K562 (cell line): ENCODE data around the gene LRRC9. TPM values are rescaled to one million over a fixed set of nuclear protein-coding genes. Genes with fewer than 3 reads are reported as not detected.
A peak's percentile ranks its signal among the peaks of the same experiment; 100 is the strongest.

ENCODE experiments used
- ASH1L ChIP-seq: fragments of 450-650 bp; IDR thresholded peaks from 2 replicates; pipeline ENCODE4 v1.6.1; 2018; ENCODE audit warnings: borderline replicate concordance, mild to moderate bottlenecking, low read depth; ENCODE audit not compliant: partially characterized antibody
- CBFA2T3 ChIP-seq: fragments of 450-650 bp; IDR thresholded peaks from 2 replicates; pipeline ENCODE4 v1.6.1; 2017
- CCAR2 ChIP-seq: fragments of 200-400 bp; formaldehyde crosslinking; IDR thresholded peaks from 2 replicates; pipeline ENCODE4 v1.6.1; 2017; ENCODE audit warnings: mild to moderate bottlenecking, low read depth, low read length
- DPF2 ChIP-seq: fragments of 450-650 bp; IDR thresholded peaks from 2 replicates; pipeline ENCODE4 v1.6.1; 2016
- ETS2 ChIP-seq: IDR thresholded peaks from 2 replicates; pipeline ENCODE4 v1.6.1; 2016; ENCODE audit warnings: borderline replicate concordance, missing genetic modification characterization, mild to moderate bottlenecking, moderate library complexity, missing compliant biosample characterization; ENCODE audit not compliant: poor library complexity, severe bottlenecking
- GMEB1 ChIP-seq: fragments of 250-450 bp; sonication (Bioruptor Pico); IDR thresholded peaks from 2 replicates; pipeline ENCODE4 v1.4.0; 2020; ENCODE audit warnings: mild to moderate bottlenecking
- JUND ChIP-seq, 2 experiments: IDR thresholded peaks; 2 replicates in 1 of 2; 3 replicates in 1 of 2; pipeline ENCODE4 v1.6.1; 2011; ENCODE audit warnings: borderline replicate concordance in 2 of 2, low read depth in 2 of 2, low read length in 2 of 2, improper control_type of control experiment in 1 of 2, missing biosample characterization in 1 of 2, missing genetic modification characterization in 1 of 2, missing genetic modification reagents in 1 of 2
- KDM4B ChIP-seq, 2 experiments: fragments of 450-650 bp in 1 of 2; sonication (generic) in 1 of 2; IDR thresholded peaks; 2 replicates each; pipeline ENCODE4 v1.6.1; 2016 to 2017; ENCODE audit warnings: borderline replicate concordance in 2 of 2, antibody characterized with exemption in 1 of 2, low read depth in 1 of 2, mild to moderate bottlenecking in 1 of 2
- MAFF ChIP-seq: IDR thresholded peaks from 2 replicates; pipeline ENCODE4 v1.6.1; 2012; ENCODE audit warnings: low read length, improper control_type of control experiment
- NCOR1 ChIP-seq: fragments of 450-650 bp; IDR thresholded peaks from 2 replicates; pipeline ENCODE4 v1.6.1; 2016; ENCODE audit warnings: mild to moderate bottlenecking, moderate library complexity
- PTBP1 ChIP-seq: fragments of 200-400 bp; formaldehyde crosslinking; IDR thresholded peaks from 2 replicates; pipeline ENCODE4 v1.6.1; 2017; ENCODE audit warnings: low read depth, low read length
- SMAD4 ChIP-seq: fragments of 250-450 bp; sonication (Bioruptor Pico); conservative IDR thresholded peaks from 2 replicates; pipeline ENCODE4 v1.8.0; 2021; ENCODE audit warnings: inconsistent platforms, mild to moderate bottlenecking, moderate library complexity
- SOX6 ChIP-seq: fragments of 450-650 bp; IDR thresholded peaks from 2 replicates; pipeline ENCODE4 v1.6.1; 2014; ENCODE audit warnings: mild to moderate bottlenecking
- TAF15 ChIP-seq: fragments of 200-400 bp; formaldehyde crosslinking; IDR thresholded peaks from 2 replicates; pipeline ENCODE4 v1.6.1; 2017; ENCODE audit warnings: mild to moderate bottlenecking, low read depth, low read length, moderate library complexity
- TAF9B ChIP-seq: fragments of 450-650 bp; IDR thresholded peaks from 2 replicates; pipeline ENCODE4 v1.6.1; 2018; ENCODE audit warnings: mild to moderate bottlenecking; ENCODE audit not compliant: partially characterized antibody
- TAL1 ChIP-seq: fragments of 450-650 bp; IDR thresholded peaks from 2 replicates; pipeline ENCODE4 v1.6.1; 2016; ENCODE audit warnings: mild to moderate bottlenecking
- ZNF121 ChIP-seq: sonication (generic); formaldehyde crosslinking; conservative IDR thresholded peaks from 2 replicates; pipeline ENCODE4 v1.8.0; 2022; ENCODE audit warnings: missing genetic modification reagents
- ZNF134 ChIP-seq: fragments of 250-450 bp; sonication (Bioruptor Pico); conservative IDR thresholded peaks from 2 replicates; pipeline ENCODE4 v1.4.0; 2020
- ZNF217 ChIP-seq: sonication (generic); formaldehyde crosslinking; IDR thresholded peaks from 2 replicates; pipeline ENCODE4 v1.8.0; 2022; ENCODE audit warnings: mild to moderate bottlenecking, missing genetic modification reagents
- ZNF583 ChIP-seq: fragments of 250-450 bp; sonication (Bioruptor Pico); IDR thresholded peaks from 2 replicates; pipeline ENCODE4 v1.4.0; 2020
- polyA plus RNA-seq, 8 experiments: library from polyadenylated mRNA; depleted of rRNA in 4 of 8; stranded (reverse) in 5 of 8; unstranded in 3 of 8; fragments of >200 nt; fragmentation: Nextera tagmentation in 2 of 8; fragmentation: Illumina TruSeq in 1 of 8; extraction: Ambion mirVana in 2 of 8; extraction: Trizol in 1 of 8; gene quantifications; 2 replicates each; pipeline versions ENCODE4 v1.2.1 to v1.2.3, GENCODE V29; 2011 to 2014; ENCODE audit warnings: inconsistent platforms in 1 of 8, missing spikeins in 1 of 8
- total RNA-seq, 7 experiments: library from RNA; depleted of rRNA in 6 of 7; stranded (reverse); fragments of >200 nt in 6 of 7; fragmentation: Illumina TruSeq in 2 of 7; extraction: Trizol in 2 of 7; gene quantifications; 2 replicates each; pipeline versions ENCODE4 v1.2.1 to v1.2.3, GENCODE V29; 2011 to 2021; ENCODE audit warnings: low replicate concordance in 1 of 7
- TF ChIP-seq, protein P1 (sequence below): sonication (generic); formaldehyde crosslinking; IDR thresholded peaks from 2 replicates; pipeline ENCODE4 v1.8.0; 2023; ENCODE audit warnings: mild to moderate bottlenecking, missing genetic modification reagents
- TF ChIP-seq, protein P2 (sequence below): sonication (generic); formaldehyde crosslinking; IDR thresholded peaks from 2 replicates; pipeline ENCODE4 v1.9.0; 2022; ENCODE audit warnings: mild to moderate bottlenecking, missing genetic modification reagents
- TF ChIP-seq, protein P3 (sequence below): sonication (generic); formaldehyde crosslinking; IDR thresholded peaks from 2 replicates; pipeline ENCODE4 v1.8.1; 2022; ENCODE audit warnings: missing genetic modification reagents

Gene LRRC9
- total and polyA plus RNA-seq, 9 of the 15 experiments (the other 6 are each of a cell fraction or from before 2014, with no cell fraction given), result not detected

DNA sequence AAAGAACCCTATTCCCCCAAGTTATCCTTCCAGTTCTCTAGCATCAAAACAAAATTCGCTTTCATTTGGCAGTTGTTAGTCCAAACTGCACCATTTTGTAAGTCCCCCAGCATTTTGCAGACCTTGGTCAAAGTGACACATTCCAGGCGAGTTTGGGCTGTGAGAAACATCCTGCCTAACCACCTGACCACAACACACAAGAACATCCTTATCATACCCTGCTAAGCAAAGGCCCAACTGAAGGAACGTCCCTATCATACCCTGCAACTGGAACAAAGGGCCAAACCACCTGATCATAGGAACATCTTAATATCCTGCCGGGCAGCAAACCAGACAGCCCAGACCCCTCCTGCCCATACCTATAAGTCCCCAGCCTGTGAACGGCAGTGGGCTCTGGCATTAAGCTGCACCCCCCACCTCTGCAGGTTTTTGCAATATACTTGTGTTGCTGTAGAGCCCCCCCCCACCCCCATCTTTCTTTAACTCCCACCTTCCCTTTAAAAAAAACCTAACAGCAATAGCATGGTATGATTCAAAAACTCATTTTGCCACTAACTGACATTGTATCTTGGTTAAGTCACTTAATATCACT lies 174.5 kb downstream of the LRRC9 start (continued):
- TF ChIP-seq CCAR2, result no peak
- TF ChIP-seq, protein P1, sequence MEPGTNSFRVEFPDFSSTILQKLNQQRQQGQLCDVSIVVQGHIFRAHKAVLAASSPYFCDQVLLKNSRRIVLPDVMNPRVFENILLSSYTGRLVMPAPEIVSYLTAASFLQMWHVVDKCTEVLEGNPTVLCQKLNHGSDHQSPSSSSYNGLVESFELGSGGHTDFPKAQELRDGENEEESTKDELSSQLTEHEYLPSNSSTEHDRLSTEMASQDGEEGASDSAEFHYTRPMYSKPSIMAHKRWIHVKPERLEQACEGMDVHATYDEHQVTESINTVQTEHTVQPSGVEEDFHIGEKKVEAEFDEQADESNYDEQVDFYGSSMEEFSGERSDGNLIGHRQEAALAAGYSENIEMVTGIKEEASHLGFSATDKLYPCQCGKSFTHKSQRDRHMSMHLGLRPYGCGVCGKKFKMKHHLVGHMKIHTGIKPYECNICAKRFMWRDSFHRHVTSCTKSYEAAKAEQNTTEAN (CRISPR knock-in tag), result no peak
- no peak for TF ChIP-seq TAF15
- peak; percentile 72 for TF ChIP-seq ZNF134 (CRISPR knock-in tag)
- TF ChIP-seq SMAD4 (CRISPR knock-in tag), result 0 out of 2 replicates have a peak, but pooled peaks have one; percentile 17
- no peak for TF ChIP-seq GMEB1 (CRISPR knock-in tag)
- TF ChIP-seq ZNF121 (CRISPR knock-in tag), result no peak
- TF ChIP-seq ZNF217, result no peak
- TF ChIP-seq TAL1, result peak; percentile 41; the same call in 1 of the 2 replicates
- TF ChIP-seq PTBP1, result no peak
- TF ChIP-seq, protein P2, sequence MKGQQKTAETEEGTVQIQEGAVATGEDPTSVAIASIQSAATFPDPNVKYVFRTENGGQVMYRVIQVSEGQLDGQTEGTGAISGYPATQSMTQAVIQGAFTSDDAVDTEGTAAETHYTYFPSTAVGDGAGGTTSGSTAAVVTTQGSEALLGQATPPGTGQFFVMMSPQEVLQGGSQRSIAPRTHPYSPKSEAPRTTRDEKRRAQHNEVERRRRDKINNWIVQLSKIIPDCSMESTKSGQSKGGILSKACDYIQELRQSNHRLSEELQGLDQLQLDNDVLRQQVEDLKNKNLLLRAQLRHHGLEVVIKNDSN (CRISPR knock-in tag), result peak; percentile 27; the same call in 1 of the 2 replicates
- TF ChIP-seq NCOR1, result peak; percentile 60
- TF ChIP-seq, protein P3, sequence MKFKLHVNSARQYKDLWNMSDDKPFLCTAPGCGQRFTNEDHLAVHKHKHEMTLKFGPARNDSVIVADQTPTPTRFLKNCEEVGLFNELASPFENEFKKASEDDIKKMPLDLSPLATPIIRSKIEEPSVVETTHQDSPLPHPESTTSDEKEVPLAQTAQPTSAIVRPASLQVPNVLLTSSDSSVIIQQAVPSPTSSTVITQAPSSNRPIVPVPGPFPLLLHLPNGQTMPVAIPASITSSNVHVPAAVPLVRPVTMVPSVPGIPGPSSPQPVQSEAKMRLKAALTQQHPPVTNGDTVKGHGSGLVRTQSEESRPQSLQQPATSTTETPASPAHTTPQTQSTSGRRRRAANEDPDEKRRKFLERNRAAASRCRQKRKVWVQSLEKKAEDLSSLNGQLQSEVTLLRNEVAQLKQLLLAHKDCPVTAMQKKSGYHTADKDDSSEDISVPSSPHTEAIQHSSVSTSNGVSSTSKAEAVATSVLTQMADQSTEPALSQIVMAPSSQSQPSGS (CRISPR knock-in tag), result no peak
- TF ChIP-seq MAFF, result no peak
- peak; percentile 48; the same call in 1 of the 2 replicates for TF ChIP-seq JUND (IDR thresholded peaks at IDR 0.05; ENCODE audit: borderline replicate concordance, low read depth, low read length)
- TF ChIP-seq JUND (tag; IDR thresholded peaks at IDR 0.05; ENCODE audit: borderline replicate concordance, low read depth, low read length), result peak; percentile 34; the same call in 1 of the 3 replicates
- peak; percentile 84 for TF ChIP-seq CBFA2T3
- TF ChIP-seq ZNF583, result no peak
- TF ChIP-seq SOX6, result peak; percentile 54
- no peak for TF ChIP-seq KDM4B (IDR thresholded peaks at IDR 0.05; ENCODE audit: borderline replicate concordance in 2 of 2, low read depth in 1 of 2)
- peak; percentile 41 for TF ChIP-seq TAF9B
- TF ChIP-seq ASH1L, result no peak
- TF ChIP-seq ETS2, result no peak
- TF ChIP-seq DPF2, result peak; percentile 56; the same call in 1 of the 2 replicates
